HEK293 (cell line): ENCODE results near the gene UBL4A.
A peak's percentile ranks its signal among the peaks of the same experiment; 100 is the strongest.

ENCODE experiments used
- GFI1B ChIP-seq: fragments of 450-650 bp; formaldehyde crosslinking; IDR thresholded peaks from 2 replicates; pipeline ENCODE4 v1.5.1; 2016; ENCODE audit warnings: missing biosample characterization, missing genetic modification characterization
- GLI2 ChIP-seq: fragments of 450-650 bp; formaldehyde crosslinking; IDR thresholded peaks from 2 replicates; pipeline ENCODE4; 2017; ENCODE audit warnings: missing biosample characterization, missing genetic modification characterization, low read depth, borderline replicate concordance
- GLI4 ChIP-seq: fragments of 450-650 bp; formaldehyde crosslinking; IDR thresholded peaks from 2 replicates; pipeline ENCODE4 v1.5.1; 2016; ENCODE audit warnings: missing biosample characterization, missing genetic modification characterization
- KLF9 ChIP-seq: fragments of 450-650 bp; formaldehyde crosslinking; IDR thresholded peaks from 2 replicates; pipeline ENCODE4 v1.5.1; 2016; ENCODE audit warnings: missing biosample characterization, missing genetic modification characterization, low read depth
- OVOL3 ChIP-seq: fragments of 450-650 bp; formaldehyde crosslinking; IDR thresholded peaks from 2 replicates; pipeline ENCODE4 v1.5.1; 2016; ENCODE audit warnings: missing biosample characterization, missing genetic modification characterization
- YY1 ChIP-seq: fragments of 450-650 bp; formaldehyde crosslinking; IDR thresholded peaks from 2 replicates; pipeline ENCODE4 v1.5.1; 2018; ENCODE audit warnings: missing biosample characterization, missing genetic modification characterization
- ZFHX2 ChIP-seq: fragments of 450-650 bp; formaldehyde crosslinking; conservative IDR thresholded peaks from 2 replicates; pipeline ENCODE4 v1.5.1; 2016; ENCODE audit warnings: missing biosample characterization, missing genetic modification characterization
- ZNF146 ChIP-seq: fragments of 450-650 bp; formaldehyde crosslinking; IDR thresholded peaks from 2 replicates; pipeline ENCODE4 v1.5.1; 2016; ENCODE audit warnings: missing biosample characterization, missing genetic modification characterization
- ZNF155 ChIP-seq: fragments of 450-650 bp; formaldehyde crosslinking; IDR thresholded peaks from 2 replicates; pipeline ENCODE4 v1.5.1; 2016; ENCODE audit warnings: missing biosample characterization, missing genetic modification characterization
- ZNF157 ChIP-seq: fragments of 450-650 bp; formaldehyde crosslinking; IDR thresholded peaks from 2 replicates; pipeline ENCODE4 v1.5.1; 2016; ENCODE audit warnings: missing biosample characterization, missing genetic modification characterization
- ZNF202 ChIP-seq: fragments of 450-650 bp; formaldehyde crosslinking; IDR thresholded peaks from 2 replicates; pipeline ENCODE4 v1.5.1; 2016; ENCODE audit warnings: missing biosample characterization, missing genetic modification characterization, borderline replicate concordance
- ZNF324 ChIP-seq: fragments of 450-650 bp; formaldehyde crosslinking; IDR thresholded peaks from 2 replicates; pipeline ENCODE4 v1.5.1; 2016; ENCODE audit warnings: missing biosample characterization, missing genetic modification characterization
- ZNF335 ChIP-seq: fragments of 450-650 bp; formaldehyde crosslinking; conservative IDR thresholded peaks from 2 replicates; pipeline ENCODE4 v1.5.1; 2016; ENCODE audit warnings: missing biosample characterization, missing genetic modification characterization
- ZNF341 ChIP-seq: fragments of 450-650 bp; formaldehyde crosslinking; IDR thresholded peaks from 2 replicates; pipeline ENCODE4; 2016; ENCODE audit warnings: low read depth, missing biosample characterization, missing genetic modification characterization
- ZNF354C ChIP-seq: fragments of 450-650 bp; formaldehyde crosslinking; IDR thresholded peaks from 2 replicates; pipeline ENCODE4 v1.5.1; 2016; ENCODE audit warnings: missing biosample characterization, missing genetic modification characterization, low read depth, borderline replicate concordance
- ZNF416 ChIP-seq: fragments of 450-650 bp; formaldehyde crosslinking; IDR thresholded peaks from 2 replicates; pipeline ENCODE4 v1.5.1; 2016; ENCODE audit warnings: missing biosample characterization, missing genetic modification characterization
- ZNF530 ChIP-seq: fragments of 450-650 bp; formaldehyde crosslinking; IDR thresholded peaks from 2 replicates; pipeline ENCODE4 v1.5.1; 2016; ENCODE audit warnings: low read depth, missing biosample characterization, missing genetic modification characterization
- ZNF549 ChIP-seq: fragments of 450-650 bp; IDR thresholded peaks from 2 replicates; pipeline ENCODE4 v1.5.1; 2018; ENCODE audit warnings: missing biosample characterization, missing genetic modification characterization, mild to moderate bottlenecking, inconsistent platforms, moderate library complexity
- ZNF585B ChIP-seq: fragments of 450-650 bp; formaldehyde crosslinking; IDR thresholded peaks from 2 replicates; pipeline ENCODE4 v1.5.1; 2016; ENCODE audit warnings: missing biosample characterization, missing genetic modification characterization
- ZNF664 ChIP-seq: fragments of 450-650 bp; formaldehyde crosslinking; IDR thresholded peaks from 2 replicates; pipeline ENCODE4 v1.5.1; 2016; ENCODE audit warnings: missing biosample characterization, missing genetic modification characterization
- ZNF837 ChIP-seq: fragments of 450-650 bp; formaldehyde crosslinking; IDR thresholded peaks from 2 replicates; pipeline ENCODE4 v1.5.1; 2016; ENCODE audit warnings: missing biosample characterization, missing genetic modification characterization
- ZXDB ChIP-seq: fragments of 450-650 bp; formaldehyde crosslinking; IDR thresholded peaks from 2 replicates; pipeline ENCODE4 v1.5.1; 2016; ENCODE audit warnings: missing biosample characterization, missing genetic modification characterization
- TF ChIP-seq, protein P1 (sequence below): fragments of 450-650 bp; formaldehyde crosslinking; IDR thresholded peaks from 2 replicates; pipeline ENCODE4 v1.5.1; 2016; ENCODE audit warnings: missing biosample characterization, missing genetic modification characterization
- TF ChIP-seq, protein P2 (sequence below): fragments of 450-650 bp; formaldehyde crosslinking; IDR thresholded peaks from 2 replicates; pipeline ENCODE4 v1.5.1; 2017; ENCODE audit warnings: missing biosample characterization, missing genetic modification characterization
- TF ChIP-seq, protein P3 (sequence below): fragments of 450-650 bp; formaldehyde crosslinking; IDR thresholded peaks from 2 replicates; pipeline ENCODE4 v1.5.1; 2016; ENCODE audit warnings: missing biosample characterization, missing genetic modification characterization
- TF ChIP-seq, protein P4 (sequence below): fragments of 450-650 bp; formaldehyde crosslinking; IDR thresholded peaks from 2 replicates; pipeline ENCODE4 v1.5.1; 2016; ENCODE audit warnings: missing biosample characterization, missing genetic modification characterization
- TF ChIP-seq, protein P5 (sequence below): fragments of 450-650 bp; formaldehyde crosslinking; IDR thresholded peaks from 2 replicates; pipeline ENCODE4 v1.5.1; 2016; ENCODE audit warnings: missing biosample characterization, missing genetic modification characterization, borderline replicate concordance
- TF ChIP-seq, protein P6 (sequence below): fragments of 450-650 bp; formaldehyde crosslinking; IDR thresholded peaks from 2 replicates; pipeline ENCODE4 v1.5.1; 2017; ENCODE audit warnings: missing biosample characterization, missing genetic modification characterization

Gene UBL4A

DNA sequence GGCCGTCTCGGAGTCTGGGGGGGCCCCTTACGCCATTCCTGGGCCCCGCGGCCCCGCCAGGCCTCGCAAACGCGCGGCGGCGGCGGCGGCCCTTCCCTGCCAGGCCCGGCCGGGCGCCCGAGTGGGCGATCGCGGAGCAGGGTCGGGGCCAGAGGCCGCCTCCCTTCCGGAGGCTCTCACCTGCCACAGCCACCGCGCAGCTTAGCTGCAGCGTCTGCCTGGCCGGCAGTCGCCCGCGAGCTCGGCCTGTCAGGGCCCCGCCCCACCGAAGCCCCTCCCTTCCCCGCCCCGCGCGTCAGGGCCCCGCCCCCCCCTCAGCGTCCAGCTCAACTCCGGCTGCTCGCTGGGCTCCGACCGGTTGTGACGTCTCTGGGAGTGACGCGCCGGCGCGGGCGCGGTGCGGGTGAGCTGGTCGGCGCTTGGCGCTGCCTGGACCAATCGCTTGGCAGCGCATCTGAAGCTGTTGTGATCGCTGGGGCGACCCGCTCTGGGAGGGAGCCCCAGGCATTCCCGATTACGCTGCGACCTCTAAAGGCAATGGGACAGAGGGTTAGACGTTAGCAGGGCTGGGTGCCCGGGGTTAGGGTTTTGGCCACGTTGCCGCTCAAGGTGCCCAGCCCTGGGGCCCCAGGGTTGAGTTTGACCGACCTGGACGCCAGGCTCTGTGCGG is 4.1 kb upstream of the UBL4A start, which contains the start of gene SLC10A3 (continued):
- TF ChIP-seq ZNF157 (no peak), ZNF202 (tag by site-specific recombination) (no peak), ZNF530 (no peak), ZNF324 (0 out of 2 replicates have a peak, but pooled peaks have one; percentile 37), OVOL3 (tag by site-specific recombination) (no peak), ZNF335 (tag by site-specific recombination) (no peak), YY1 (tag by site-specific recombination) (0 out of 2 replicates have a peak, but pooled peaks have one; percentile 2), KLF9 (tag by site-specific recombination) (peak; percentile 45; the same call in 1 of the 2 replicates), ZNF549 (no peak), ZNF341 (tag by site-specific recombination) (no peak; the same call in 1 of the 2 replicates), ZNF146 (no peak), ZNF585B (tag by site-specific recombination) (no peak), GLI4 (tag by site-specific recombination) (no peak), ZNF664 (no peak), ZNF416 (tag by site-specific recombination) (no peak), ZXDB (tag by site-specific recombination) (0 out of 2 replicates have a peak, but pooled peaks have one; percentile 34), ZNF354C (tag by site-specific recombination) (no peak), ZNF837 (tag by site-specific recombination) (no peak), GFI1B (tag by site-specific recombination) (no peak), ZFHX2 (tag by site-specific recombination) (no peak), ZNF155 (no peak), GLI2 (tag by site-specific recombination) (no peak)
- TF ChIP-seq, protein P1, sequence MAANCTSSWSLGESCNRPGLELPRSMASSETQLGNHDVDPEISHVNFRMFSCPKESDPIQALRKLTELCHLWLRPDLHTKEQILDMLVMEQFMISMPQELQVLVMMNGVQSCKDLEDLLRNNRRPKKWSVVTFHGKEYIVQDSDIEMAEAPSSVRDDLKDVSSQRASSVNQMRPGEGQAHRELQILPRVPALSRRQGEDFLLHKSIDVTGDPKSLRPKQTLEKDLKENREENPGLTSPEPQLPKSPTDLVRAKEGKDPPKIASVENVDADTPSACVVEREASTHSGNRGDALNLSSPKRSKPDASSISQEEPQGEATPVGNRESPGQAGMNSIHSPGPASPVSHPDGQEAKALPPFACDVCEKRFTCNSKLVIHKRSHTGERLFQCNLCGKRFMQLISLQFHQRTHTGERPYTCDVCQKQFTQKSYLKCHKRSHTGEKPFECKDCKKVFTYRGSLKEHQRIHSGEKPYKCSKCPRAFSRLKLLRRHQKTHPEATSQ (tag by site-specific recombination), result no peak
- TF ChIP-seq, protein P2, sequence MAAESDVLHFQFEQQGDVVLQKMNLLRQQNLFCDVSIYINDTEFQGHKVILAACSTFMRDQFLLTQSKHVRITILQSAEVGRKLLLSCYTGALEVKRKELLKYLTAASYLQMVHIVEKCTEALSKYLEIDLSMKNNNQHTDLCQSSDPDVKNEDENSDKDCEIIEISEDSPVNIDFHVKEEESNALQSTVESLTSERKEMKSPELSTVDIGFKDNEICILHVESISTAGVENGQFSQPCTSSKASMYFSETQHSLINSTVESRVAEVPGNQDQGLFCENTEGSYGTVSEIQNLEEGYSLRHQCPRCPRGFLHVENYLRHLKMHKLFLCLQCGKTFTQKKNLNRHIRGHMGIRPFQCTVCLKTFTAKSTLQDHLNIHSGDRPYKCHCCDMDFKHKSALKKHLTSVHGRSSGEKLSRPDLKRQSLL, result no peak
- TF ChIP-seq, protein P3, sequence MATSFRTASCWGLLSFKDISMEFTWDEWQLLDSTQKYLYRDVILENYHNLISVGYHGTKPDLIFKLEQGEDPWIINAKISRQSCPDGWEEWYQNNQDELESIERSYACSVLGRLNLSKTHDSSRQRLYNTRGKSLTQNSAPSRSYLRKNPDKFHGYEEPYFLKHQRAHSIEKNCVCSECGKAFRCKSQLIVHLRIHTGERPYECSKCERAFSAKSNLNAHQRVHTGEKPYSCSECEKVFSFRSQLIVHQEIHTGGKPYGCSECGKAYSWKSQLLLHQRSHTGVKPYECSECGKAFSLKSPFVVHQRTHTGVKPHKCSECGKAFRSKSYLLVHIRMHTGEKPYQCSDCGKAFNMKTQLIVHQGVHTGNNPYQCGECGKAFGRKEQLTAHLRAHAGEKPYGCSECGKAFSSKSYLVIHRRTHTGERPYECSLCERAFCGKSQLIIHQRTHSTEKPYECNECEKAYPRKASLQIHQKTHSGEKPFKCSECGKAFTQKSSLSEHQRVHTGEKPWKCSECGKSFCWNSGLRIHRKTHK (tag by site-specific recombination), result no peak
- TF ChIP-seq, protein P4, sequence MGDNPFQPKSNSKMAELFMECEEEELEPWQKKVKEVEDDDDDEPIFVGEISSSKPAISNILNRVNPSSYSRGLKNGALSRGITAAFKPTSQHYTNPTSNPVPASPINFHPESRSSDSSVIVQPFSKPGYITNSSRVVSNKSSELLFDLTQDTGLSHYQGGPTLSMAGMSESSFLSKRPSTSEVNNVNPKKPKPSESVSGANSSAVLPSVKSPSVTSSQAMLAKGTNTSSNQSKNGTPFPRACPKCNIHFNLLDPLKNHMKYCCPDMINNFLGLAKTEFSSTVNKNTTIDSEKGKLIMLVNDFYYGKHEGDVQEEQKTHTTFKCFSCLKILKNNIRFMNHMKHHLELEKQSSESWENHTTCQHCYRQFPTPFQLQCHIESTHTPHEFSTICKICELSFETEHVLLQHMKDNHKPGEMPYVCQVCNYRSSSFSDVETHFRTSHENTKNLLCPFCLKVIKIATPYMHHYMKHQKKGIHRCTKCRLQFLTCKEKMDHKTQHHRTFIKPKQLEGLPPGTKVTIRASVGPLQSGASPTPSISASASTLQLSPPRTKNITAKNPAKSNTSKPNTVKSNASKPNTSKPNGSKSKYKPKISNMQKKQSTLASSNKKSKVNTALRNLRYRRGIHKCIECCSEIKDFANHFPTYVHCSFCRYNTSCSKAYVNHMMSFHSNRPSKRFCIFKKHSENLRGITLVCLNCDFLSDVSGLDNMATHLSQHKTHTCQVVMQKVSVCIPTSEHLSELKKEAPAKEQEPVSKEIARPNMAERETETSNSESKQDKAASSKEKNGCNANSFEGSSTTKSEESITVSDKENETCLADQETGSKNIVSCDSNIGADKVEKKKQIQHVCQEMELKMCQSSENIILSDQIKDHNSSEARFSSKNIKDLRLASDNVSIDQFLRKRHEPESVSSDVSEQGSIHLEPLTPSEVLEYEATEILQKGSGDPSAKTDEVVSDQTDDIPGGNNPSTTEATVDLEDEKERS (tag by site-specific recombination), result no peak
- TF ChIP-seq, protein P5, sequence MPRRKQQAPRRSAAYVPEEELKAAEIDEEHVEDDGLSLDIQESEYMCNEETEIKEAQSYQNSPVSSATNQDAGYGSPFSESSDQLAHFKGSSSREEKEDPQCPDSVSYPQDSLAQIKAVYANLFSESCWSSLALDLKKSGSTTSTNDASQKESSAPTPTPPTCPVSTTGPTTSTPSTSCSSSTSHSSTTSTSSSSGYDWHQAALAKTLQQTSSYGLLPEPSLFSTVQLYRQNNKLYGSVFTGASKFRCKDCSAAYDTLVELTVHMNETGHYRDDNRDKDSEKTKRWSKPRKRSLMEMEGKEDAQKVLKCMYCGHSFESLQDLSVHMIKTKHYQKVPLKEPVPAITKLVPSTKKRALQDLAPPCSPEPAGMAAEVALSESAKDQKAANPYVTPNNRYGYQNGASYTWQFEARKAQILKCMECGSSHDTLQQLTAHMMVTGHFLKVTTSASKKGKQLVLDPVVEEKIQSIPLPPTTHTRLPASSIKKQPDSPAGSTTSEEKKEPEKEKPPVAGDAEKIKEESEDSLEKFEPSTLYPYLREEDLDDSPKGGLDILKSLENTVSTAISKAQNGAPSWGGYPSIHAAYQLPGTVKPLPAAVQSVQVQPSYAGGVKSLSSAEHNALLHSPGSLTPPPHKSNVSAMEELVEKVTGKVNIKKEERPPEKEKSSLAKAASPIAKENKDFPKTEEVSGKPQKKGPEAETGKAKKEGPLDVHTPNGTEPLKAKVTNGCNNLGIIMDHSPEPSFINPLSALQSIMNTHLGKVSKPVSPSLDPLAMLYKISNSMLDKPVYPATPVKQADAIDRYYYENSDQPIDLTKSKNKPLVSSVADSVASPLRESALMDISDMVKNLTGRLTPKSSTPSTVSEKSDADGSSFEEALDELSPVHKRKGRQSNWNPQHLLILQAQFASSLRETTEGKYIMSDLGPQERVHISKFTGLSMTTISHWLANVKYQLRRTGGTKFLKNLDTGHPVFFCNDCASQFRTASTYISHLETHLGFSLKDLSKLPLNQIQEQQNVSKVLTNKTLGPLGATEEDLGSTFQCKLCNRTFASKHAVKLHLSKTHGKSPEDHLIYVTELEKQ (tag by site-specific recombination), result no peak
- TF ChIP-seq, protein P6, sequence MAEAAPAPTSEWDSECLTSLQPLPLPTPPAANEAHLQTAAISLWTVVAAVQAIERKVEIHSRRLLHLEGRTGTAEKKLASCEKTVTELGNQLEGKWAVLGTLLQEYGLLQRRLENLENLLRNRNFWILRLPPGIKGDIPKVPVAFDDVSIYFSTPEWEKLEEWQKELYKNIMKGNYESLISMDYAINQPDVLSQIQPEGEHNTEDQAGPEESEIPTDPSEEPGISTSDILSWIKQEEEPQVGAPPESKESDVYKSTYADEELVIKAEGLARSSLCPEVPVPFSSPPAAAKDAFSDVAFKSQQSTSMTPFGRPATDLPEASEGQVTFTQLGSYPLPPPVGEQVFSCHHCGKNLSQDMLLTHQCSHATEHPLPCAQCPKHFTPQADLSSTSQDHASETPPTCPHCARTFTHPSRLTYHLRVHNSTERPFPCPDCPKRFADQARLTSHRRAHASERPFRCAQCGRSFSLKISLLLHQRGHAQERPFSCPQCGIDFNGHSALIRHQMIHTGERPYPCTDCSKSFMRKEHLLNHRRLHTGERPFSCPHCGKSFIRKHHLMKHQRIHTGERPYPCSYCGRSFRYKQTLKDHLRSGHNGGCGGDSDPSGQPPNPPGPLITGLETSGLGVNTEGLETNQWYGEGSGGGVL (tag by site-specific recombination), result no peak
